Upper lobe of left lung (tissue), 6 donors: ENCODE measurements around the gene GBX1. TPM values are rescaled to one million over a fixed set of nuclear protein-coding genes. Genes with fewer than 3 reads are reported as not detected.

Experiments used
- ATAC-seq, 2 donors: fragments of 200-7000 bp; cut with Tn5 transposase; one replicate each; pipeline ENCODE4 v1.9.1; 2022; ENCODE audit warnings: mild to moderate bottlenecking in 2 of 2, moderate library complexity in 2 of 2; ENCODE audit not compliant: low FRiP score in 2 of 2
- DNase-seq, 2 donors: peaks; one replicate each; pipeline ENCODE4 v3.0.0-alpha.2; 2019 to 2020
- H3K27ac ChIP-seq, 4 donors: fragments of 200-600 bp; sonication (generic); one replicate each; pipeline ENCODE4 v1.5.1; 2016 to 2019
- H3K27me3 ChIP-seq, 4 donors: fragments of 200-600 bp; sonication (generic); one replicate each; pipeline ENCODE4 v1.5.1; 2017 to 2019
- H3K36me3 ChIP-seq, 4 donors: fragments of 200-600 bp; sonication (generic); one replicate each; pipeline ENCODE4 v1.5.1; 2016 to 2019
- H3K4me1 ChIP-seq, 4 donors: fragments of 200-600 bp; sonication (generic); one replicate each; pipeline ENCODE4 v1.5.1; 2018 to 2019
- H3K4me3 ChIP-seq, 4 donors: fragments of 200-600 bp; sonication (generic); one replicate each; pipeline ENCODE4 v1.5.1; 2017 to 2019; ENCODE audit warnings: mild to moderate bottlenecking in 2 of 4, moderate library complexity in 1 of 4
- H3K9me3 ChIP-seq, 4 donors: fragments of 200-600 bp; sonication (generic); one replicate each; pipeline ENCODE4 v1.5.1; 2018 to 2019
- EP300 ChIP-seq, 4 donors: sonication (generic); formaldehyde crosslinking; IDR thresholded peaks; one replicate each; pipeline ENCODE4 v1.5.1; 2017; ENCODE audit warnings: antibody characterized with exemption in 4 of 4, control low read depth in 2 of 4
- POLR2A ChIP-seq, 4 donors: fragments of 450-650 bp; IDR thresholded peaks; one replicate each; pipeline ENCODE4 v1.5.1; 2016 to 2017; ENCODE audit warnings: antibody characterized with exemption in 4 of 4, mild to moderate bottlenecking in 2 of 4
- POLR2AphosphoS5 ChIP-seq, 2 donors: sonication (generic); formaldehyde crosslinking; IDR thresholded peaks; one replicate each; pipeline ENCODE4 v1.5.1; 2017; ENCODE audit warnings: antibody characterized with exemption in 2 of 2
- WGBS, 2 donors: methylation state at CpG; one replicate each; pipeline ENCODE4 v1.1.5; 2017 to 2018; 5-methylcytosine and 5-hydroxymethylcytosine counted together
- total RNA-seq, 6 donors: library from RNA; depleted of rRNA in 4 of 6; stranded (reverse); fragments of >200 nt in 4 of 6; gene quantifications; one replicate each; pipeline versions ENCODE4 v1.1.0 to v1.2.1, GENCODE V29; 2016 to 2021
- TF ChIP-seq, protein P1 (sequence below), 6 experiments: fragments of 450-650 bp in 4 of 6; fragments of 200-600 bp in 2 of 6; sonication (generic) in 2 of 6; IDR thresholded peaks; one replicate each; pipeline ENCODE4 v1.5.1; 2016 to 2019; ENCODE audit warnings: antibody characterized with exemption in 6 of 6
- donor health status: DM: no; HTN: no; CAD: no; lungs with moderate emphysema.
- donor health status: DM: no; HTN: yes; CAD: no; lungs with severe emphysema.

Gene GBX1
- total RNA-seq, 6 donors from 2014 or later, result not detected

DNA sequence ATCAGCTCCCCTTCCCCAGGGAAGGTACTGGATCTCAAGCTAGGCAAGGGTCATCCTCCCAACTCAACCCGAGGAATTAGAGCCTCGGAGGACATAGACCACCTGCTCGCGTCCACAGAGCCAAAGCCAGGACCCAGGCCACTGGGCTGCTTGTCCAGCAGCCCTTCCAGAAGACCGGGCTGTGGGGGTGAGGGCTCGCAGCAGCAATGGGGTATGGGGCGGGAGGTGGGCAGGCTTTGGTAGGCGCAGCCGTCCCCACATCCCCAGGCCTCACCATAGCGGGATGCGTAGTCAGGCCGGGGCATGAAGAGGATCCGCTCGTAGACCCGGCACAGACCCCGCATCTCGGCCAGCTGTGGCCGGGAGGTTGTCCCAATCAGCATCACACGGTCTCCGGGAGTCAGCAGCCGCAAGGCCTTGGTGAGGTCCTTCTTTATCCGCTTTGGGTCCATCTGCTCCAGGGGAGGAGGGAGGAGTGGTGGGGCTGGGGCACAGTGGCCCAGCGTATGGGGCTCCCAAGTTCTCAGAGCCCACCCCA, 24.6 kb upstream of the GBX1 start:
- Histone ChIP-seq H3K4me1 (no peaks in the 10 kb centered on the region), H3K27me3 (no peaks in the 10 kb centered on the region), H3K27ac (no peak overlapping the region), H3K4me3 (no peak overlapping the region), H3K9me3 (no peaks in the 10 kb centered on the region), H3K36me3 (no peaks in the 10 kb centered on the region)
- no peak for DNase-seq
- 94 to 100% methylated on average over 4 to 22 of the region's 23 CpGs for WGBS, 2 donors
- TF ChIP-seq, protein P1, sequence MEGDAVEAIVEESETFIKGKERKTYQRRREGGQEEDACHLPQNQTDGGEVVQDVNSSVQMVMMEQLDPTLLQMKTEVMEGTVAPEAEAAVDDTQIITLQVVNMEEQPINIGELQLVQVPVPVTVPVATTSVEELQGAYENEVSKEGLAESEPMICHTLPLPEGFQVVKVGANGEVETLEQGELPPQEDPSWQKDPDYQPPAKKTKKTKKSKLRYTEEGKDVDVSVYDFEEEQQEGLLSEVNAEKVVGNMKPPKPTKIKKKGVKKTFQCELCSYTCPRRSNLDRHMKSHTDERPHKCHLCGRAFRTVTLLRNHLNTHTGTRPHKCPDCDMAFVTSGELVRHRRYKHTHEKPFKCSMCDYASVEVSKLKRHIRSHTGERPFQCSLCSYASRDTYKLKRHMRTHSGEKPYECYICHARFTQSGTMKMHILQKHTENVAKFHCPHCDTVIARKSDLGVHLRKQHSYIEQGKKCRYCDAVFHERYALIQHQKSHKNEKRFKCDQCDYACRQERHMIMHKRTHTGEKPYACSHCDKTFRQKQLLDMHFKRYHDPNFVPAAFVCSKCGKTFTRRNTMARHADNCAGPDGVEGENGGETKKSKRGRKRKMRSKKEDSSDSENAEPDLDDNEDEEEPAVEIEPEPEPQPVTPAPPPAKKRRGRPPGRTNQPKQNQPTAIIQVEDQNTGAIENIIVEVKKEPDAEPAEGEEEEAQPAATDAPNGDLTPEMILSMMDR (IDR thresholded peaks at IDR 0.05), result no peak
- TF ChIP-seq EP300 (IDR thresholded peaks at IDR 0.05) (no peak), POLR2A (IDR thresholded peaks at IDR 0.05) (no peak), POLR2AphosphoS5 (IDR thresholded peaks at IDR 0.05) (no peak)
- ATAC-seq, result no peak

DNA sequence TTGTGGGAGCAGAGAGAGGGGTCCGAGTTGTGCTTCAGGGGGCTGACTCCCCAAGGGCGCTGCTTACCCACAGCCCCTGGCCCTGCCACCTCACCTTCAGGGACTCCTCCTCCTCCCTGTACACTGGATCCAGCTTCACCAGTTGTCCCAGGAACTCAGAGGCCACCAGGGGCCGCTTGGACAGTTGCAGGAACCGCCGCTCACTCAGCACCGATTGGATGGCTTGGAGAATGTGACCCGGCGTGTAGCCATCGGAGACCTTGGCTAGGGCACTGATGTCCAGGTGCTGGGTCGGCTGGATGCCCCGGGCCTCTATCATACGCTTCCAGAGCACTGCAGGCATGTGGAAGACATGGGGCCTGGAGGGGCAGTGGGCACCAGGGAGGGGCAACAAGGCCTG, 24.1 kb upstream of the GBX1 start:
- TF ChIP-seq POLR2A (IDR thresholded peaks at IDR 0.05), result no peak
- no peak for TF ChIP-seq EP300 (IDR thresholded peaks at IDR 0.05)
- WGBS, 2 donors, result 72 to 79% methylated on average over 4 to 12 of the region's 12 CpGs

DNA sequence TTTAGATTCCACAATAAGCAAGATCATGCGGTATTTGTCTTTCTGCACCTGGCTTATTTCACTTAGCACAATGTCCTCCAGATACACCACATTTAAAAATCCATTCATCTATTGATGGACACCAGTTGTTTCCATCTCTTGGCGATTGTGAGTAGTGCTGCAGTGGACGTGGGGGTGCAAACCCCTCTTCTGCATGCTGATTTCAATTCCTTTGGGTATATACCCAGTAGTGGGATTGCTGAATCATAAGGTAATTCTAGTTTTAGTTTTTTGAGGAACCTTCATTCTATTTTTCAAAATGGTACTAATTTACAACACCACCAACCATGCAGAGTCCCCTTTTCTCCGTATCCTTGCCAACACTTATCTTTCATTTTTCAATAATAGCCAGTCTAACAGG, 21.5 kb upstream of the GBX1 start:
- no peak for ATAC-seq
- WGBS, 2 donors, result 71 to 76% methylated on average over 4 of the region's 4 CpGs
- TF ChIP-seq, protein P1 (IDR thresholded peaks at IDR 0.05), result no peak
- TF ChIP-seq POLR2A (IDR thresholded peaks at IDR 0.05), result no peak

More for the DNA sequence above, 24.1 kb upstream of the GBX1 start:
- H3K27me3 ChIP-seq, result no peaks in the 10 kb centered on the region
- DNase-seq, result no peak
- H3K36me3 ChIP-seq, result no peaks in the 10 kb centered on the region
- ATAC-seq, result no peak
- no peaks in the 10 kb centered on the region for H3K4me1 ChIP-seq
- H3K4me3 ChIP-seq, result no peak overlapping the region
- no peaks in the 10 kb centered on the region for H3K9me3 ChIP-seq
- no peak overlapping the region for H3K27ac ChIP-seq

DNA sequence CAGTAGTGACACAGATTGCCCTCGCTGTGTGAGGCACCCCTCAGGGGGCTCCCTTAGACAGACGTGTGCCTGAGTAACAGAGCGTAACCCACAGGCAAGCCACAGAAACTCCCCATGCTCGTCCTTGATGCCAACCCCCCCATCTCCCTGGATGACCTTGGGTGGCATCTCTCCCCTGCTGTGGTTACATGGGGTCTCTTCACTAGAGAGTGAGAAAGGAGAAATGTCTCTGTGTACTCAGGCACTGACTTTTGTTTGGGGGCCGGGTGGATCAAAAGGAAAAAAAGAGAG, 20.7 kb upstream of the GBX1 start:
- 56 to 65% methylated on average over 4 to 5 of the region's 5 CpGs for WGBS, 2 donors
- ATAC-seq, result no peak
- TF ChIP-seq, protein P1 (IDR thresholded peaks at IDR 0.05), result no peak
- TF ChIP-seq POLR2AphosphoS5 (IDR thresholded peaks at IDR 0.05) (no peak), POLR2A (IDR thresholded peaks at IDR 0.05) (no peak), EP300 (IDR thresholded peaks at IDR 0.05) (no peak)
- Histone ChIP-seq H3K27me3 (no peaks in the 10 kb centered on the region), H3K9me3 (no peaks in the 10 kb centered on the region), H3K4me3 (no peak overlapping the region), H3K27ac (no peak overlapping the region), H3K36me3 (no peaks in the 10 kb centered on the region), H3K4me1 (no peaks in the 10 kb centered on the region)
- DNase-seq, result no peak

More for the DNA sequence above, 21.5 kb upstream of the GBX1 start:
- Histone ChIP-seq H3K4me1 (no peaks in the 10 kb centered on the region), H3K27ac (no peak overlapping the region), H3K9me3 (no peaks in the 10 kb centered on the region), H3K36me3 (no peaks in the 10 kb centered on the region), H3K4me3 (no peak overlapping the region), H3K27me3 (no peaks in the 10 kb centered on the region)
- no peak for DNase-seq

DNA sequence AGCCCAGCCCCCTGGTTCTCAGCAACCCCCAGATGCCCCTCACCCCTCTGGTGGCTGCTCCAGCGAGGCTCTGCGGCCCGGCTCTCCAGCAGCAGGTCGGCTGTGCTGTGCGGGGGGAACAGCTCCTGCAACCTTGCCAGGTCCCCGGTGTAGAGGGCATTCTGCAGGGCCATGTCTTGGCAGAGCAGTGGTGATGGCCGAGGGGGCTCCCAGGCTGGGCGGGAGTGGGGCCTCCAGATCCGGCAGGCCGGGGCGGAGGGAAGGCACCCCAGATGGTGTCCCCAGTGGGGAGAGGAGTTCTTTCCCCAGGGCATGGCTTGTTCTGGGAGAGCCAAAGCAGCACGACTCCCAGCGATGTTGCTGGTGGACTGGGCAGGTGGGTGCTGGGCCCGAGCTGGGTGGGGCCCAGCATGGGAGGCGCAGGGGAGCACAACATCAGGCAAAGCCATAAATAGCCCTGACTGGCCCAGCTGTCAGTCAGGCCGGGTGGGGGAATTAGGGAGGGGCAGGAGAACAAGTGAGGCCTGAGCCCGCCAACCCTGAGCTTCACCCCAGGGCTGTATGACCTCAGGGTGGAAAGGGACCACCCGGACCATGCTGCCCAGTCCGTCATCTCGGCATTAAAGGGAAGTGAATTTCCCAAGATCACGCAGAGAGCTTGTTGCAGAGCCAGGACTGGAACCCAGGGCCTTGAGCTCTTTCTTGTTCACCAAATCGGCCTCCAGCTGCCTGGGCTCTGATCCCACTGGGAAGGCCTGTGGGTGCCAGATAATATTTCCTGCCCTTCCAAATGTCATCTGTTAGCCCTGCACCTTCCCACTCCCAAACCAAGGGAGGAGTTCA, 20.1 kb upstream of the GBX1 start:
- no peaks in the 10 kb centered on the region for H3K27me3 ChIP-seq
- no peaks in the 10 kb centered on the region for H3K36me3 ChIP-seq
- no peaks in the 10 kb centered on the region for H3K4me1 ChIP-seq
- no peak overlapping the region for H3K4me3 ChIP-seq
- H3K9me3 ChIP-seq, result no peaks in the 10 kb centered on the region
- no peak for ATAC-seq
- no peak overlapping the region for H3K27ac ChIP-seq
- DNase-seq, result peak in 1 of 2 donors; percentile 66
- WGBS, 2 donors, result 65 to 87% methylated on average over 11 to 22 of the region's 22 CpGs
- TF ChIP-seq POLR2A (IDR thresholded peaks at IDR 0.05) (no peak), EP300 (IDR thresholded peaks at IDR 0.05) (no peak), POLR2AphosphoS5 (IDR thresholded peaks at IDR 0.05) (no peak)
- TF ChIP-seq, protein P1 (IDR thresholded peaks at IDR 0.05), result no peak
